Measurements from ENCODE around the gene CA11.

DNA sequence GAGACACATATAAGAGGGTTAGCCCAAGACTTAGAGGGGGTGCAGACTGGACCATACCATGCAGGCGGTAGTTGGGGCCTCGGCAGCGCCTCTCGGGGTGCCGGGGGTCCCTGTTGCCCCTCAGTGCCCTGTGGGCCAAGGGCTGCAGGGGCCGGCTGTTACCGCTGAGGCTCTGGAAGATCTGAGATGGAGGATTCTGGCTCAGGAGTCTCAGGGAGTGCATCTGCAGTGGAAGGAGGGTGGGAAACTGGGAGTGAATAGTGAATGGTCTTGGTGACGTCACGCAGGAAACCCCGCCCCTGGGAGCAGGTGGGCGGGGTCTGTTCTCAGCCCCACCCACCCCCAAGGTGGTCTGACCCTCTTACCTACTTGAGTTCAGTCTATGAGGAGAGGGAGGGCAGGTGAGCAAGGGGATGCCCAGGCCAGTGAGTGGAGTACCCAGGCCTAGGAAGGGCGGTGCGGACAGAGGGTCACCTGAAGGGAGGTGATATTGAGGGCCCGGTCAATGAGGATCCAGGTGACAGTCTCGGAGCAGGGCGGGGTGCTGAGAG, 7.1 kb downstream of the CA11 start:
- TF ChIP-seq, protein P1, sequence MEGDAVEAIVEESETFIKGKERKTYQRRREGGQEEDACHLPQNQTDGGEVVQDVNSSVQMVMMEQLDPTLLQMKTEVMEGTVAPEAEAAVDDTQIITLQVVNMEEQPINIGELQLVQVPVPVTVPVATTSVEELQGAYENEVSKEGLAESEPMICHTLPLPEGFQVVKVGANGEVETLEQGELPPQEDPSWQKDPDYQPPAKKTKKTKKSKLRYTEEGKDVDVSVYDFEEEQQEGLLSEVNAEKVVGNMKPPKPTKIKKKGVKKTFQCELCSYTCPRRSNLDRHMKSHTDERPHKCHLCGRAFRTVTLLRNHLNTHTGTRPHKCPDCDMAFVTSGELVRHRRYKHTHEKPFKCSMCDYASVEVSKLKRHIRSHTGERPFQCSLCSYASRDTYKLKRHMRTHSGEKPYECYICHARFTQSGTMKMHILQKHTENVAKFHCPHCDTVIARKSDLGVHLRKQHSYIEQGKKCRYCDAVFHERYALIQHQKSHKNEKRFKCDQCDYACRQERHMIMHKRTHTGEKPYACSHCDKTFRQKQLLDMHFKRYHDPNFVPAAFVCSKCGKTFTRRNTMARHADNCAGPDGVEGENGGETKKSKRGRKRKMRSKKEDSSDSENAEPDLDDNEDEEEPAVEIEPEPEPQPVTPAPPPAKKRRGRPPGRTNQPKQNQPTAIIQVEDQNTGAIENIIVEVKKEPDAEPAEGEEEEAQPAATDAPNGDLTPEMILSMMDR (IDR thresholded peaks at IDR 0.05; ENCODE audit: low read length), result no peak
- TF ChIP-seq EZH2 (IDR thresholded peaks at IDR 0.05; ENCODE audit: borderline replicate concordance, low read length), result no peak

All from OCI-LY1 (cell line).